ENCODE data around the gene MYO9B.

DNA sequence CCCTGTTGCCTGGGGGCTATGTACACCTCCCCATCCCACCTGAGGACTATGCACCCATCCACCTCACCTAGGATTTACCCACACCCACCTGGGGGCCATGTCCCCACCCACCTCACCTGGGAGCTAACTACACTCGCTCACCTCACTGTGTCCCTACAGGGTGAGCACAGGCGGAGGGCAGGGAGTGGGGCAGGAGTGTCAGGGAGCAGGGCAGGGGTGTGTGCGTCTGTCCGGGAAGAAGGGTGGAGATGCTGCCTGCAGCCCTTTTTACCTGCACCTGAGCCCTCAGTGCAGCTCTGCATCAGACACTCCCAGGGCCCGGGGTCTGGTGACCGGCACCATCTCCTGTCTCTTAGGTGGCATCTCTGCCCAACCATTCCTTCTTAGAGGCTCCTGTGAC is 38.4 kb upstream of the MYO9B start:
- no peak for TF ChIP-seq CTCF (conservative IDR thresholded peaks at IDR 0.05; ENCODE audit: low read depth, low read length)
- TF ChIP-seq EZH2 (IDR thresholded peaks at IDR 0.05; ENCODE audit: borderline replicate concordance, low read depth, low read length, poor library complexity, severe bottlenecking) = no peak

Data from A673 (cell line).